GM21423 (cell line): Measurements from ENCODE around the gene CYP24A1.
"Not testable (repeated sequence)": the region's sequence is repeated elsewhere in the genome, so short reads cannot be mapped to it uniquely, and the experiment has no call there.

Experiments
- ATAC-seq: cut with Tn5 transposase; IDR thresholded peaks from one replicate; pipeline ENCODE4 v1.9.1; 2021; ENCODE audit warnings: mild to moderate bottlenecking, moderate library complexity; ENCODE audit not compliant: unreplicated experiment

The CYP24A1 gene

DNA sequence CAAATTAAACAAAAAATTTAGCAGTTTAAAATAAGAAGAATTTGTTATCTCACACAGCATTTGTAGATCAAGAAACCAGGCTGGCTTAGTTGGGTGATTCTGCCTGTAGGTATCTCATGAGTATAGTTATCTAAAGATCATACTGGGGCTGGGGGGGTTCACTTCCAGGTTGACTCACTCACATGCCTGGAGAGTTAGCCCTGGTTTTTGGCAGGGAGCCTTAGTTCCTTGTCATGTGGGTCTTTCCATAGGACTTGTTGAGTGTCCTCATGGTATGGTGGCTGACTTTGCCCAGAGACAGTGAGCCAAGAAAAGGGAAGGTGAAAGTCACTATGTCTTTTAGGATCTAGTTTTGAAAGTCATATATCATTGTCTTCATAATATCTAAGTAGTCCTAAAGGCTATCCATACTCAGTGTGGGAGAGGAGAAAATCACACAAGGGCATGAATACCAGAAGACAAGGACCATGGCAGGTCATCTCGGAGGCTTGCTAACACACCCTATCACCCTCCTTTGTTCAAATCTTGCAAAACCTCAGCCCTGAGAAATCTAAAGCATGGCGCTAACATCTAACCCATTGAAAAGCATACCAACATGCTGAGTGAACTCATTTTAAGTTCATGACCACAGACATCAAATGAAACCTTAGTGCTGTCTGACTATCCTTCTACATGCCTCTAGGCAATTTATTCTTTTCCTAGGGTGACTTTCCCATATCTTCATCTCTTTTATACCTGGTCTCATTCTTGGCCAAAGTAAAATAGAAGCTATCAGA lies 39.2 kb downstream of the CYP24A1 start:
- ATAC-seq: no peak

DNA sequence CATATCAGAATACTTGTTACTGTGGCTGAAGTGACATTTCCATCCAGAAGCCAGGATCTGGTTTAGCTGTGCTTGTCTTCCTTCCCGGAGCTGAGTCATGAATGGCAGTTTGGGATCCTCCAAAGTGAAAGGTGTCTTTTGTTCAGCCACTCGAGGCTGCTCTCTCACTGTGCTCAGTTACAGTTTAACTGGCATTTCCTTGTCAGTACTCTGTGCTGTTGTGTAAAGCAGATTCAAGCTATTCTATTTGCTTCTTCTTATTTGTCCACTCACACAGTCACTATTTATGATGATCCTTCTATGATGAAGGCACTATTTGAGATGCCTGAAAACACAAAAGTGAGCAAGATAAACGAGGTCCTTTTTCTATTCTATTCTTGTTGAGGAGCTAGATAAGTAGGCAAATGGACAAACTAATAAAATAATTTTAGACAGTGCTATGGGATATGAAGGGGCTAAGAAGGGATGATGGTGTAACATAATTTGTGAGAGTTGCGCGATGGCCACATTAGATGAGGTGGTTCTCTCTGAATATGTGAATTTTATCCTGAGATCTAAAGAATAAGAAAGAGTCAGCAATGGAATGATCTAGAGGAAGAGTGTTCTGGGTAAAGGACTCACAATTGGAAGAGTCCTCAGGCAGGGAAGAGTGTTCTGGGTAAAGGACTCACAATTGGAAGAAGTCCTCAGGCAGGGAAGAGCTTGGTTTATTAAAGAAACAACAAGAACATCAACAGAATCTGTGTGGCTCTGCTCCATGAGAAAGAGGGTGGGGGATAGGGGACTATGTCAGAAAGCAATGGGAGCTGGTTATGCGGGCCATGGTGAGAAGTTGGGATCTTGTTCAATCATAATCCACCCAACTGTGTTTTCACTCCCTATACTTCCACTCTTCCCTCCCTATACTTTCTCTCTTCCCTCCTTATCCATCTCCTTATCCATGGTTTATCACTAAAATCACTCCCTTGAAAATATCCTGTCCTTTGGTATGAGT lies 40.1 kb downstream of the CYP24A1 start:
- no peak for ATAC-seq

- peak; percentile 60 for ATAC-seq
Measured at GRCh38 chr20:54132612-54133433, 41.0 kb downstream of the CYP24A1 start.

GRCh38 chr20:54131675-54132611 lies 41.8 kb downstream of the CYP24A1 start:
- no peak for ATAC-seq

GRCh38 chr20:54131125-54131524 lies 42.7 kb downstream of the CYP24A1 start:
- ATAC-seq: not testable (repeated sequence)

DNA sequence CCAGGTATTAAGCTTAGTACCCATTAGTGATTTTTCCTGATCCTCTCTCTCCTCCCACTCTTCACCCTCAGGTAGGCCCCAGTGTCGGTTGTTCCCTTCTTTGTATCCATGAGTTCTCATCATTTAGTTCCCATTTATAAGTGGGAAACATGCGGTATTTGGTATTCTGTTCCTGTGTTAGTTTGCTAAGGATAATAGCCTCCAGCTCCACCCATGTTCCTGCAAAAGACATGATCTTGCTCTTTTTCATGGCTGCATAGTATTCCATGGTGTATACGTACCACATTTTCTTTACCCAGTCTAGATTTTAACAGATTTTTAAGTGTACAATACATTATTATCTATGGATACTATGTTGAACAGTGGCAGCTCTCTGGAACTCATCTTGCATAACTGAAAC lies 44.4 kb downstream of the CYP24A1 start:
- no peak for ATAC-seq

GRCh38 chr20:54127855-54128574 lies 45.8 kb downstream of the CYP24A1 start:
- no peak for ATAC-seq

- no peak for ATAC-seq
Measured at GRCh38 chr20:54126806-54127655, 46.8 kb downstream of the CYP24A1 start.

DNA sequence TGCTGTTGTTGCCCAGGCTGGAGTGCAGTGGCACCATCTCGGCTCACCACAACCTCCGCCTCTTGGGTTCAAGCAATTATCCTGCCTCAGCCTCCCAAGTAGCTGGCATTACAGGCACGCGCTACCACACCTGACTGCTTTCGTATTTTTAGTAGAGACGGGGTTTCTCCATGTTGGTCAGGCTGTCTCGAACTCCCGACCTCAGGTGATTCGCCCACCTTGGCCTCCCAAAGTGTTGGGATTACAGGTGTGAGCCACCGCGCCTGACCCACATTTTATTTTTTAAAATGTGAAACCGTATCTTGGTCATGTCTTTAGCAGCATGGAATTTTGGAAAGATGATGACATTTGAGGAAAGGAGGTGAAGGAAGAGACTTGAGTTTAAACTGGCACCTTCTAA lies 47.5 kb downstream of the CYP24A1 start:
- not testable (repeated sequence) for ATAC-seq

GRCh38 chr20:54123587-54124180 lies 50.1 kb downstream of the CYP24A1 start:
- no peak for ATAC-seq

DNA sequence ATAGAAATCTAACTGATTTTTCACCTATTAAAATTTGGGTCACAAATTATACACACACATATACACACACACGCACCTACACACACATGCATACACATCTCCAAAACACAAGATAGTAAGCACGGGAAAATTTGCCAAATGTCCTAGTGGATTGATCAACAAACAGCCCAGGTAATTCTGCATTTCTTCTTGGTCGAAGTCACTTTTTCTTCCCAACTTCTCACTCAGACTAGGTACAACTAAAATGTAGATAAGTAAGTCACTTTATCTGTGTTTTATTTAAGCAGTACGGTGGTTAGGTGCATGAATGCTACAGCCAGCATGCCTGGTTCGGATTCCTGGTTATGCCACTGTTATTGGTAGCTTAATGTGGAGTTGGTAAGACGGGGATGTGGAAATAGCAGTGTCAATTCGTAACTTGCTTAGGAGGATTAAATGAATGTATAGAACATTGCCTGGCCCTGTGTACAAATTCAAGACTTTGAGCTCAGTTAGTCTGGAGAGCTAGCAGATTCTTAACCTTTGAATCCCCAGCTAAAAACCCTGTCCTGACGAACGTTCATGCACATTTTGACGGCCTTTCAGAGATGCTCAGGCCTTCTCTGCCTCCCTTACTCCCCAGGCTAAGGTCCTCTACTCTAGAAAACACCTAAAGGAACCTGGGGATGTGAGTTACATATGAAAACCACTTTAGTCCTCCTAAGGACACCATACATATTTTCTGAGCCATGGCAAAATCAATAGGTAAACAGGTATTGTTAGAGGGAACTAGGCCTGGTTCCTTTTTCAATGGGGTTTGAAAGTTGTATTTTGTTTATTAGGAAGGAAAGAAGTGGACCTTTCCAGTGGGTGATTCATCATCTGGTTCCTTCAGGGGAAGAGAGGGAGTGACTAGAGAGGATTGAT lies 50.9 kb downstream of the CYP24A1 start:
- no peak for ATAC-seq

DNA sequence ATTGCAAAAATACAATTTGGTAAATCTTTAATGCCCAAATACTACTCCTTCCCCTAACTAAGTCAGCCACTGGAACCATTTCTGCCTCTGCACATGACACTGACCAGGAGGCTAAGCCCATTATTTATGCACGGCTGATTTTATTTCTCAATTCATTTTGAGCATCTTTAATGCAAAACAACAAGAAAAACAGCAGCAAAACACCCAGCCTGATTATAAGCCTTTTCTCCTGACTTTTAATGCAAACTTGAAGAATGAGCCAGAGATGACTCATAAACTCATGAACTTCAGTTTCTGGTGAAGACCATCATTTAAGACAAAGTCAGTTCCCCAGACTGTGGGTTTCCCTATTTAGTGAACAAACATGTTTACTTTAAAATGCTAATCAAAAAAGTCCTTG lies 51.6 kb downstream of the CYP24A1 start:
- peak; percentile 58 for ATAC-seq

- no peak for ATAC-seq
Measured at GRCh38 chr20:54119744-54120143, 54.0 kb downstream of the CYP24A1 start.

GRCh38 chr20:54118220-54119001 lies 55.4 kb downstream of the CYP24A1 start:
- no peak for ATAC-seq

DNA sequence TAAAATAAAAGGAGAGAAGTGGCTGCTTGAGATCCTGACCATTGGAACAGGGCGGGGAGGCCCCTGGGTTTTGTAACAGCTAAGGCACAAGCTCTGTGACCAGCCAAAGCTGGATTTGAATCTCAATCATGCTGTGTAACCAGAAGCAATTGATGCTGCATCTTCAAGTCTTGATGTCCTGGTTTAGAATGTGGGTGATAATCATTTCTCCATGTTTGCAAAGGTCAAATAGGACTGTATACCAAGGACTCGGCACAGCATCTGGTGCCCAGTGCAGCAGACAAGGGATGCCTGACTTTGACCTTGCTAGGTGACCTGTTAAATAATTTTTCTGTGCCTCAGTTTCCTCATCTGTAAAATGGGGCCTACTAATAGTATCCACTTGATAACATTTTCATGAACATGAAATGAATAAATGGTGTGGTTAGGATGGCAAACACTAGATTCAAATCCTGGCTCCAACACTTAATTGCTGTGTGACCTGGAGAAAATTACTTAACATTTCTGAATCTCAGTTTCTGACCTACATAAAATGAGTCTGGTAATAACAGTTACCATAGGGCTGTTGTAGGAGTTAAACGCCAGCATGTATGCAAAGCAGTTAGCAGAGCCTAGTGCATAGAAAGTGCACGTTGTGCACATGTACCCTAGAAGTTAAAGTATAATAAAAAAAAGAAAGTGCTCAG lies 57.1 kb downstream of the CYP24A1 start:
- no peak for ATAC-seq
